LHCN-M2 (cell line): ENCODE measurements around the gene VDR. TPM values are rescaled to one million over a fixed set of nuclear protein-coding genes. Genes with fewer than 3 reads are reported as not detected.
"Not testable (repeated sequence)": the region's sequence is repeated elsewhere in the genome, so short reads cannot be mapped to it uniquely, and the experiment has no call there.

Experiments
- DNase-seq: peaks from one replicate; pipeline ENCODE4 v3.0.0-alpha.2; 2012; ENCODE audit warnings: low read depth
- total RNA-seq: library from RNA; depleted of rRNA; stranded (reverse); fragments of >200 nt; gene quantifications from 2 replicates; pipeline ENCODE4 v1.2.3, GENCODE V29; 2014

VDR gene
- total RNA-seq, 1 experiment from 2014 or later: 5.9 TPM

GRCh38 chr12:47816403-47817271 lies 88.2 kb downstream of the VDR start:
- no peak for DNase-seq

- not testable (repeated sequence) for DNase-seq
These were observed 89.3 kb downstream of the VDR start for GRCh38 chr12:47815447-47815846.

GRCh38 chr12:47814539-47815170 lies 90.1 kb downstream of the VDR start:
- no peak for DNase-seq

GRCh38 chr12:47813511-47814196 lies 91.1 kb downstream of the VDR start:
- DNase-seq: no peak

- peak; percentile 75 for DNase-seq
These were observed 91.8 kb downstream of the VDR start for GRCh38 chr12:47812797-47813510.

- no peak for DNase-seq
These were observed 93.0 kb downstream of the VDR start for GRCh38 chr12:47811581-47812484.

GRCh38 chr12:47811072-47811396 lies 93.8 kb downstream of the VDR start:
- DNase-seq: no peak

GRCh38 chr12:47809518-47809917 lies 95.3 kb downstream of the VDR start:
- not testable (repeated sequence) for DNase-seq

- DNase-seq: no peak
These were observed 96.0 kb downstream of the VDR start for GRCh38 chr12:47808574-47809365.

- peak; percentile 61 for DNase-seq
These were observed 96.7 kb downstream of the VDR start for GRCh38 chr12:47808050-47808449.

- no peak for DNase-seq
These were observed 97.5 kb downstream of the VDR start for GRCh38 chr12:47807338-47807737.

GRCh38 chr12:47805417-47805816 lies 99.4 kb downstream of the VDR start:
- no peak for DNase-seq

GRCh38 chr12:47804171-47804570 lies 100.6 kb downstream of the VDR start:
- DNase-seq: no peak

GRCh38 chr12:47803191-47803875 lies 101.5 kb downstream of the VDR start:
- no peak for DNase-seq

GRCh38 chr12:47802312-47802711 lies 102.5 kb downstream of the VDR start:
- no peak for DNase-seq

GRCh38 chr12:47801904-47802246 lies 102.9 kb downstream of the VDR start:
- no peak for DNase-seq

- DNase-seq: no peak
These were observed 103.5 kb downstream of the VDR start for GRCh38 chr12:47801170-47801903.

GRCh38 chr12:47800582-47800981 lies 104.2 kb downstream of the VDR start:
- no peak for DNase-seq
